GM12878 (cell line): ENCODE results near the gene YBX1. TPM values are rescaled to one million over a fixed set of nuclear protein-coding genes. Genes with fewer than 3 reads are reported as not detected.

ENCODE experiments used
- ATAC-seq: fragments of 200-7000 bp; cut with Tn5 transposase; 3 replicates; pipeline ENCODE4 v1.9.1; 2020; ENCODE audit warnings: mild to moderate bottlenecking, moderate library complexity
- BruUV-seq: library from RNA; stranded (reverse); fragments of 400-500 nt; replicated peaks from 2 replicates; lab custom pipeline; 2021; lab: Mats Ljungman, UMichigan
- CTCF ChIA-PET: fragments of 300-600 bp; sonication (Branson Sonifier 250); formaldehyde crosslinking; extraction: SDS; loops from one replicate; lab custom pipeline; 2021; ENCODE audit warnings: inconsistent platforms; lab: Yijun Ruan, JAX
- POLR2A ChIA-PET: fragments of 350-600 bp; formaldehyde crosslinking; extraction: SDS; loops from one replicate; lab custom pipeline; 2021; ENCODE audit warnings: inconsistent platforms; lab: Charles Lee
- RAD21 ChIA-PET: fragments of 300-600 bp; sonication (Branson Sonifier 250); formaldehyde crosslinking; loops from one replicate; lab custom pipeline; 2023; ENCODE audit warnings: antibody characterized with exemption; ENCODE audit not compliant: unreplicated experiment; lab: Charles Lee
- SMC1A ChIA-PET: fragments of 300-600 bp; sonication (Branson Sonifier 250); formaldehyde crosslinking; loops from one replicate; lab custom pipeline; 2023; ENCODE audit not compliant: unreplicated experiment, uncharacterized antibody; lab: Charles Lee
- DNase-seq: peaks from one replicate; pipeline ENCODE4 v3.0.0-alpha.2; 2011; ENCODE audit warnings: low read depth, low spot score
- FAIRE-seq: peaks from 3 replicates; lab custom pipeline; 2011; peaks lifted over from hg19 to GRCh38; lab: Jason Lieb, UNC
- H2AFZ ChIP-seq: 2 replicates; pipeline ENCODE4 v1.6.0; 2011; ENCODE audit warnings: low read depth, low read length, control low read depth; ENCODE audit not compliant: control insufficient read depth
- H3K27ac ChIP-seq: 2 replicates; pipeline ENCODE4 v1.5.1; 2011; ENCODE audit warnings: control low read depth; ENCODE audit not compliant: control insufficient read depth, insufficient read depth
- H3K27me3 ChIP-seq, 2 experiments: replicated peaks in 1 of 2; 2 replicates each; pipeline versions ENCODE4 v1.6.0 to v1.6.1; 2011; ENCODE audit warnings: low read length in 1 of 2; ENCODE audit not compliant: control insufficient read depth in 2 of 2, insufficient read depth in 2 of 2
- H3K36me3 ChIP-seq, 2 experiments: 2 replicates each; pipeline ENCODE4 v1.5.1; 2011; ENCODE audit warnings: low read length in 1 of 2; ENCODE audit not compliant: control insufficient read depth in 2 of 2, insufficient read depth in 2 of 2
- H3K4me1 ChIP-seq: 2 replicates; pipeline ENCODE4 v1.6.1; 2011; ENCODE audit warnings: mild to moderate bottlenecking, low read length, moderate library complexity, mixed read lengths; ENCODE audit not compliant: control insufficient read depth, insufficient read depth
- H3K4me2 ChIP-seq: 2 replicates; pipeline ENCODE4 v1.6.0; 2011; ENCODE audit warnings: control low read depth; ENCODE audit not compliant: control insufficient read depth, insufficient read depth
- H3K4me3 ChIP-seq: fragments of 200-600 bp; sonication (generic); 2 replicates; pipeline ENCODE4 v1.5.1; 2016
- H3K79me2 ChIP-seq: 2 replicates; pipeline ENCODE4 v1.6.0; 2011; ENCODE audit warnings: low read length; ENCODE audit not compliant: control insufficient read depth, insufficient read depth
- H3K9ac ChIP-seq: 2 replicates; pipeline ENCODE4 v1.8.0; 2011; ENCODE audit warnings: low read length, control low read depth, mixed read lengths; ENCODE audit not compliant: control insufficient read depth, insufficient read depth
- H3K9me3 ChIP-seq: replicated peaks from 3 replicates; pipeline ENCODE4 v1.5.1; 2011; ENCODE audit warnings: mild to moderate bottlenecking, low read length; ENCODE audit not compliant: control insufficient read depth, insufficient read depth
- H4K20me1 ChIP-seq: 2 replicates; pipeline ENCODE4 v1.6.0; 2011; ENCODE audit not compliant: control insufficient read depth, insufficient read depth
- RAD21 ChIP-seq: IDR thresholded peaks from 2 replicates; pipeline ENCODE4 v1.6.1; 2011; ENCODE audit warnings: mild to moderate bottlenecking, low read depth, low read length, moderate library complexity; ENCODE audit not compliant: insufficient read depth
- WGBS: methylation state at CpG from one replicate; pipeline ENCODE4 v1.1.6; 2016; ENCODE audit warnings: low lambda C conversion rate; ENCODE audit not compliant: insufficient replicate concordance, insufficient coverage; ENCODE audit errors: missing lambda C conversion rate; 5-methylcytosine and 5-hydroxymethylcytosine counted together
- in situ Hi-C: fragments of 300-500 bp; cut with MboI; formaldehyde crosslinking; loops from 9 replicates; pipeline ENCODE4 v1.14.3; 2018; ENCODE audit warnings: mixed read lengths
- intact Hi-C: fragments of 100-400 bp; cut with micrococcal nuclease; formaldehyde crosslinking; loops from one replicate; pipeline ENCODE4 v1.14.2; 2022; ENCODE audit not compliant: unreplicated experiment
- polyA plus RNA-seq, 11 experiments: library from polyadenylated mRNA; depleted of rRNA in 4 of 11; unstranded in 6 of 11; stranded (reverse) in 5 of 11; fragments of >200 nt; fragmentation: Nextera tagmentation in 4 of 11; fragmentation: Illumina TruSeq in 1 of 11; extraction: Ambion mirVana in 4 of 11; extraction: Trizol in 1 of 11; gene quantifications; 1 replicate in 1 of 11; 2 replicates in 10 of 11; pipeline versions ENCODE4 v1.2.1 to v1.2.3, GENCODE V29; 2011 to 2016; ENCODE audit warnings: inconsistent platforms in 2 of 11, missing spikeins in 2 of 11, low read depth in 1 of 11
- total RNA-seq, 4 experiments: library from RNA; depleted of rRNA in 3 of 4; stranded (reverse); fragments of >200 nt in 3 of 4; fragmentation: Illumina TruSeq in 1 of 4; extraction: Trizol in 1 of 4; gene quantifications; 2 replicates each; pipeline versions ENCODE4 v1.2.1 to v1.2.3, GENCODE V29; 2013 to 2021
- TF ChIP-seq, protein P1 (sequence below), 3 experiments: IDR thresholded peaks in 2 of 3; conservative IDR thresholded peaks in 1 of 3; 2 replicates each; pipeline ENCODE4 v1.5.1; 2011; ENCODE audit warnings: low read depth in 3 of 3, low read length in 3 of 3, mild to moderate bottlenecking in 3 of 3, control low read depth in 2 of 3, moderate library complexity in 2 of 3, inconsistent platforms in 1 of 3, mixed read lengths in 1 of 3; ENCODE audit not compliant: control insufficient read depth in 2 of 3, insufficient read depth in 1 of 3; ENCODE audit errors: extremely low read depth in 1 of 3
- TF ChIP-seq, protein P2 (sequence below): fragments of 450-650 bp; IDR thresholded peaks from 2 replicates; pipeline ENCODE4 v1.6.1; 2016; ENCODE audit warnings: mild to moderate bottlenecking

YBX1 gene
- total and polyA plus RNA-seq, 10 of the 15 experiments (the other 5 are each of a cell fraction or from before 2014, with no cell fraction given), result 355 to 1,353 (median 858) TPM

DNA sequence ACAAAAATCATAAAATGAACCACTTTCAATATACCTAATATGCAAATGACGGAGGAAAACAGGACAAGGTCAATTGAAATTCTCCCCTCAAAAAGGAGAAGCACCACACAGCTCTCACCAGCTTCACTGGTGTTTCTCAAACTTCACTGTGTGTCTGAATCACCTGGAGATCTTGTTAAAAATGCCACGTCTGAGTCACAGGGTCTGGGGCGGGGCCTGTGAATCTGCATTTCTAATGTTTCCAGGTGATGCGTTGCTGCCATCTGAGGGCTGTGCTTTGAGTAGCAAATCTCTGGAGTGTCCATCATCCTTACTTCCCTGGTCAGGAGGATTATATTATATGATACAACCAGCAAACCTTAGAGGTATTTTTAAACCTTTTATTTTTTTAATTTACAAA lies 48.8 kb downstream of the YBX1 start:
- no peaks in the 10 kb centered on the region for H3K36me3 ChIP-seq
- no peaks in the 10 kb centered on the region for H4K20me1 ChIP-seq
- peak; percentile 79 for FAIRE-seq
- ATAC-seq, result peak; percentile 51
- 0% methylated on average over 4 of the region's 4 CpGs for WGBS
- no peak overlapping the region for H3K4me3 ChIP-seq
- RAD21 ChIA-PET, result interaction anchor here (0.6 to 1.3 kb wide), 2 partner anchors 35 to 73 kb away, joined by 3 to 5 read pairs; no protein-coding TSS in a partner anchor
- POLR2A ChIA-PET, result interaction anchor here (0.7 to 1.5 kb wide), 2 partner anchors 33 to 42 kb away, joined by 3 to 6 read pairs; no protein-coding TSS in a partner anchor
- BruUV-seq, result no TSS peak
- H3K9me3 ChIP-seq, result no peaks in the 10 kb centered on the region
- H3K27me3 ChIP-seq, result no peaks in the 10 kb centered on the region
- CTCF ChIA-PET, result no interaction called here
- DNase-seq, result no peak
- H3K79me2 ChIP-seq, result no peaks in the 10 kb centered on the region
- H3K4me1 ChIP-seq, result no peaks in the 10 kb centered on the region
- no peak overlapping the region for H2AFZ ChIP-seq
- intact Hi-C loops (no loop called here), in situ Hi-C loops (loop anchor here (10.0 kb wide), 1 partner anchor 136 kb away; no protein-coding TSS in a partner anchor)
- TF ChIP-seq RAD21, result peak; percentile 45
- TF ChIP-seq, protein P1, sequence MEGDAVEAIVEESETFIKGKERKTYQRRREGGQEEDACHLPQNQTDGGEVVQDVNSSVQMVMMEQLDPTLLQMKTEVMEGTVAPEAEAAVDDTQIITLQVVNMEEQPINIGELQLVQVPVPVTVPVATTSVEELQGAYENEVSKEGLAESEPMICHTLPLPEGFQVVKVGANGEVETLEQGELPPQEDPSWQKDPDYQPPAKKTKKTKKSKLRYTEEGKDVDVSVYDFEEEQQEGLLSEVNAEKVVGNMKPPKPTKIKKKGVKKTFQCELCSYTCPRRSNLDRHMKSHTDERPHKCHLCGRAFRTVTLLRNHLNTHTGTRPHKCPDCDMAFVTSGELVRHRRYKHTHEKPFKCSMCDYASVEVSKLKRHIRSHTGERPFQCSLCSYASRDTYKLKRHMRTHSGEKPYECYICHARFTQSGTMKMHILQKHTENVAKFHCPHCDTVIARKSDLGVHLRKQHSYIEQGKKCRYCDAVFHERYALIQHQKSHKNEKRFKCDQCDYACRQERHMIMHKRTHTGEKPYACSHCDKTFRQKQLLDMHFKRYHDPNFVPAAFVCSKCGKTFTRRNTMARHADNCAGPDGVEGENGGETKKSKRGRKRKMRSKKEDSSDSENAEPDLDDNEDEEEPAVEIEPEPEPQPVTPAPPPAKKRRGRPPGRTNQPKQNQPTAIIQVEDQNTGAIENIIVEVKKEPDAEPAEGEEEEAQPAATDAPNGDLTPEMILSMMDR (IDR thresholded peaks at IDR 0.05 in 2 of 3, conservative IDR thresholded peaks at IDR 0.05 in 1 of 3; ENCODE audit: control insufficient read depth in 2 of 3, extremely low read depth in 1 of 3, insufficient read depth in 1 of 3, low read depth in 3 of 3, low read length in 3 of 3), result peak in 2 of 3 experiments; percentile 13 to 20; a peak in 1 of 6 replicates
- TF ChIP-seq, protein P2, sequence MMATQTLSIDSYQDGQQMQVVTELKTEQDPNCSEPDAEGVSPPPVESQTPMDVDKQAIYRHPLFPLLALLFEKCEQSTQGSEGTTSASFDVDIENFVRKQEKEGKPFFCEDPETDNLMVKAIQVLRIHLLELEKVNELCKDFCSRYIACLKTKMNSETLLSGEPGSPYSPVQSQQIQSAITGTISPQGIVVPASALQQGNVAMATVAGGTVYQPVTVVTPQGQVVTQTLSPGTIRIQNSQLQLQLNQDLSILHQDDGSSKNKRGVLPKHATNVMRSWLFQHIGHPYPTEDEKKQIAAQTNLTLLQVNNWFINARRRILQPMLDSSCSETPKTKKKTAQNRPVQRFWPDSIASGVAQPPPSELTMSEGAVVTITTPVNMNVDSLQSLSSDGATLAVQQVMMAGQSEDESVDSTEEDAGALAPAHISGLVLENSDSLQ, result no peak
- no peak overlapping the region for H3K27ac ChIP-seq
- H3K4me2 ChIP-seq, result no peak overlapping the region; the same call in 1 of the 2 replicates
- SMC1A ChIA-PET, result interaction anchor here (0.8 kb wide), 1 partner anchor 392 kb away, joined by 4 read pairs; no protein-coding TSS in a partner anchor
- H3K9ac ChIP-seq, result no peak overlapping the region
